ENCODE results near the gene PKP3.

Gene PKP3

DNA sequence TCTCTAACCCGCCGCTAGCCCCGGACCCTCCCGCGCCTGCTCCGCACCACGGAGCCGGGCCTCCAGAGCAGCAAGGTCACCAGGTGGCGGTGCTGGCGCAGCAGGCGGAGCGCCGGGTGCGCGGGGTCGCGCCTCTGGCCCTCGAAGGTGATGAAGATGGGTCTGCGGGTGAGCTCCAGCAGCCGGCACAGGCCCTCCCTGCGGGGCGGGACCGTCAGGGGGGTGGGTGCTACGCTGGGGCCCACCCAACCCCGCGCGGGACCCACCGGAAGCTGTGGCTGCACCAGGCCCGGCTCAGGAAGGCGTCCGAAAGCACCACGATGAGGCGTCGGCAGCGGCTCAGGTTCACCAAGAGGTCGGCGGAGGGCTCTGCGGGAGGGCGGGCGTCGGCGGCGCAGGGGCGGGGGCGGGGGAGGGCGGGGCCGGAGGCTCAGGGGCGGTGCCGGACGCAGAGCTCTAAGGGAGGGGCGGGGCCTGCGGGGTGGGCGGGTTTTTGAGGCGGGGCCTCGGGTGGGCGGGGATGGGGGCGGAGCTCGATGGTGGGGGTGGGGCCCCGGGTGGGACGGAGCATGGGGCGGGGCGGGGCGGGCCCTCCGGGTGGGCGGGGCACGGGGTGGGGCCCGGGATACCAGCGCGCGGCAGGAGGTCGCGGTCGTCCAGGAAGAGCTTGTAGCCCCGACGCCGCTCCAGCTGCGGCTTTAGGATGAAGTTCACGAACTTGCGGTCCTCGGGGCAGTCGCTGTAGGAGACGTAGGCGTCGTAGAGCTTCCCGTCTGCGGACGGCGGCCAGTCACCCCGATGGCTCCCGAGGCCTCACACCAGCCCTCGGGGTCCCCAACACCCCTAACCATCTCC lies 13.0 kb downstream of the PKP3 start:
- TF ChIP-seq SNAI2 (CRISPR knock-in tag; IDR thresholded peaks at IDR 0.05) (no peak), ARNTL (CRISPR knock-in tag; IDR thresholded peaks at IDR 0.05; ENCODE audit: borderline replicate concordance, low read depth) (no peak), CSDC2 (CRISPR knock-in tag; IDR thresholded peaks at IDR 0.05) (no peak), ZFP3 (CRISPR knock-in tag; IDR thresholded peaks at IDR 0.05) (no peak), PPARA (CRISPR knock-in tag; IDR thresholded peaks at IDR 0.05; ENCODE audit: borderline replicate concordance) (no peak), ZC3H10 (CRISPR knock-in tag; IDR thresholded peaks at IDR 0.05) (no peak), ZNF70 (CRISPR knock-in tag; IDR thresholded peaks at IDR 0.05) (no peak), GLIS3 (CRISPR knock-in tag; IDR thresholded peaks at IDR 0.05) (no peak), ZNF565 (CRISPR knock-in tag; conservative IDR thresholded peaks at IDR 0.05; ENCODE audit: low read depth) (no peak), TCF4 (CRISPR knock-in tag; IDR thresholded peaks at IDR 0.05; ENCODE audit: borderline replicate concordance) (no peak), ZNF8 (CRISPR knock-in tag; IDR thresholded peaks at IDR 0.05) (no peak)
- TF ChIP-seq, protein P1, sequence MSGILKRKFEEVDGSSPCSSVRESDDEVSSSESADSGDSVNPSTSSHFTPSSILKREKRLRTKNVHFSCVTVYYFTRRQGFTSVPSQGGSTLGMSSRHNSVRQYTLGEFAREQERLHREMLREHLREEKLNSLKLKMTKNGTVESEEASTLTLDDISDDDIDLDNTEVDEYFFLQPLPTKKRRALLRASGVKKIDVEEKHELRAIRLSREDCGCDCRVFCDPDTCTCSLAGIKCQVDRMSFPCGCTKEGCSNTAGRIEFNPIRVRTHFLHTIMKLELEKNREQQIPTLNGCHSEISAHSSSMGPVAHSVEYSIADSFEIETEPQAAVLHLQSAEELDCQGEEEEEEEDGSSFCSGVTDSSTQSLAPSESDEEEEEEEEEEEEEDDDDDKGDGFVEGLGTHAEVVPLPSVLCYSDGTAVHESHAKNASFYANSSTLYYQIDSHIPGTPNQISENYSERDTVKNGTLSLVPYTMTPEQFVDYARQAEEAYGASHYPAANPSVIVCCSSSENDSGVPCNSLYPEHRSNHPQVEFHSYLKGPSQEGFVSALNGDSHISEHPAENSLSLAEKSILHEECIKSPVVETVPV (CRISPR knock-in tag; IDR thresholded peaks at IDR 0.05) = no peak
- ATAC-seq = peak; percentile 72

DNA sequence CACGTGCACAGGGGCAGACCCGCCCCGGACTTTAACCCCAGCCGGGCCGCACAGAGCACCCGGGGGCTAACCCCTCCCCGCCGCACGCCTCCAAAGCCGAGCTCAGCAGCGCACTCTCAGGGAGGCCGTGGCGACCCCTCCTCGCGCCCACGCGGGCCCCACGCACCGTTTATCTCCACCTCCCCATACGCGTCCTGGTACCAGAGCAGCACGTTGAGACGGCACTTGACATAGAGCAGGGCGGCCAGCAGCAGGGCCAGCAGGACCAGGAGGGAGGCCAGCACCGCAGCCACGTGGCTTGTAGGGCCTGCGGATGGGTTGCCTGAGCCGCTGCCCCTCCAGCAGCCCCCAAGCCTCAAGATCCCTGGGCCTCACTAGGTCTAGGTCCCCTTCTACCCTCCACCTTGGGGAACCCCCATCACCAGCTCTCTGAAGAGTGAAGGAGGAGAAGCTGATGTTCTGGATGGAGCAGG lies 13.7 kb downstream of the PKP3 start:
- no peak for ATAC-seq
- TF ChIP-seq TCF4 (CRISPR knock-in tag; IDR thresholded peaks at IDR 0.05; ENCODE audit: borderline replicate concordance) (no peak), CSDC2 (CRISPR knock-in tag; IDR thresholded peaks at IDR 0.05) (no peak), PPARA (CRISPR knock-in tag; IDR thresholded peaks at IDR 0.05; ENCODE audit: borderline replicate concordance) (no peak), OSR1 (CRISPR knock-in tag; IDR thresholded peaks at IDR 0.05) (no peak), TOX (CRISPR knock-in tag; IDR thresholded peaks at IDR 0.05; ENCODE audit: borderline replicate concordance) (no peak), ZNF70 (CRISPR knock-in tag; IDR thresholded peaks at IDR 0.05) (no peak), RARB (CRISPR knock-in tag; IDR thresholded peaks at IDR 0.05) (no peak), ZNF565 (CRISPR knock-in tag; conservative IDR thresholded peaks at IDR 0.05; ENCODE audit: low read depth) (no peak), ZNF8 (CRISPR knock-in tag; IDR thresholded peaks at IDR 0.05) (no peak)

- TF ChIP-seq PATZ1 (CRISPR knock-in tag; IDR thresholded peaks at IDR 0.05; ENCODE audit: borderline replicate concordance) (no peak), OSR1 (CRISPR knock-in tag; IDR thresholded peaks at IDR 0.05) (no peak), ZNF565 (CRISPR knock-in tag; conservative IDR thresholded peaks at IDR 0.05; ENCODE audit: low read depth) (no peak), SNAI2 (CRISPR knock-in tag; IDR thresholded peaks at IDR 0.05) (no peak)
These were observed 14.4 kb downstream of the PKP3 start for GRCh38 chr11:408154-409007.

GRCh38 chr11:409008-409599 lies 15.1 kb downstream of the PKP3 start:
- no peak for ATAC-seq
- TF ChIP-seq PATZ1 (CRISPR knock-in tag; IDR thresholded peaks at IDR 0.05; ENCODE audit: borderline replicate concordance) (no peak), TOX (CRISPR knock-in tag; IDR thresholded peaks at IDR 0.05; ENCODE audit: borderline replicate concordance) (no peak), CSDC2 (CRISPR knock-in tag; IDR thresholded peaks at IDR 0.05) (no peak), ZFP30 (CRISPR knock-in tag; IDR thresholded peaks at IDR 0.05) (no peak), OSR1 (CRISPR knock-in tag; IDR thresholded peaks at IDR 0.05) (no peak)

More at GRCh38 chr11:408154-409007, 14.4 kb downstream of the PKP3 start:
- no peak for ATAC-seq

All from SK-N-SH treated with all-trans-retinoic acid at 6 μM for 48 hours (cell line).